HEK293 (cell line): ENCODE results near the gene GPC2.

ENCODE experiments used
- CTCF ChIA-PET: fragments of 350-600 bp; formaldehyde crosslinking; extraction: SDS; loops from one replicate; lab custom pipeline; 2021; ENCODE audit warnings: antibody characterized with exemption; lab: Yijun Ruan, JAX
- POLR2A ChIA-PET: fragments of 300-600 bp; formaldehyde crosslinking; extraction: SDS; loops from one replicate; lab custom pipeline; 2020; ENCODE audit warnings: antibody characterized with exemption, inconsistent platforms; lab: Yijun Ruan, JAX
- H3K27ac ChIP-seq: fragments of 200-500 bp; sonication (Bioruptor generic); 2 replicates; pipeline ENCODE4 v1.5.1; 2014; ENCODE audit warnings: low read depth, low read length, control low read depth, inconsistent platforms; ENCODE audit errors: extremely low read depth
- H3K36me3 ChIP-seq, 2 experiments: fragments of 200-500 bp in 1 of 2; sonication (Bioruptor generic) in 1 of 2; 1 replicate in 1 of 2; 2 replicates in 1 of 2; pipeline ENCODE4 v1.5.1; 2014 to 2017; ENCODE audit warnings: inconsistent platforms in 2 of 2, low read length in 2 of 2; ENCODE audit not compliant: control insufficient read depth in 2 of 2, insufficient read depth in 1 of 2
- H3K4me1 ChIP-seq: fragments of 200-500 bp; sonication (Bioruptor generic); 2 replicates; pipeline ENCODE4 v1.5.1; 2014; ENCODE audit warnings: mild to moderate bottlenecking, low read length, inconsistent platforms; ENCODE audit not compliant: control insufficient read depth, insufficient read depth
- H3K4me3 ChIP-seq: 2 replicates; pipeline ENCODE4 v1.5.1; 2011; ENCODE audit warnings: low read depth, mild to moderate bottlenecking, control low read depth, low read length, moderate library complexity
- H3K9me3 ChIP-seq: fragments of 200-500 bp; sonication (Bioruptor generic); 2 replicates; pipeline ENCODE4 v1.5.1; 2014; ENCODE audit warnings: low read depth, low read length, inconsistent platforms; ENCODE audit not compliant: control insufficient read depth, insufficient read depth
- ATF2 ChIP-seq: fragments of 450-650 bp; formaldehyde crosslinking; IDR thresholded peaks from 2 replicates; pipeline ENCODE4 v1.5.1; 2016; ENCODE audit warnings: missing biosample characterization, missing genetic modification characterization, low read depth
- GFI1B ChIP-seq: fragments of 450-650 bp; formaldehyde crosslinking; IDR thresholded peaks from 2 replicates; pipeline ENCODE4 v1.5.1; 2016; ENCODE audit warnings: missing biosample characterization, missing genetic modification characterization
- GLIS2 ChIP-seq: fragments of 450-650 bp; formaldehyde crosslinking; IDR thresholded peaks from 2 replicates; pipeline ENCODE4 v1.5.1; 2016; ENCODE audit warnings: missing biosample characterization, missing genetic modification characterization
- MEIS1 ChIP-seq: sonication (generic); formaldehyde crosslinking; IDR thresholded peaks from 2 replicates; pipeline ENCODE4 v1.8.1; 2022; ENCODE audit warnings: missing genetic modification reagents, mild to moderate bottlenecking, borderline replicate concordance
- MYNN ChIP-seq: fragments of 450-650 bp; formaldehyde crosslinking; IDR thresholded peaks from 2 replicates; pipeline ENCODE4 v1.5.1; 2016; ENCODE audit warnings: missing biosample characterization, missing genetic modification characterization, borderline replicate concordance
- TRIM28 ChIP-seq: IDR thresholded peaks from 2 replicates; pipeline ENCODE4 v1.6.1; 2011; ENCODE audit warnings: low read length, control low read depth, borderline replicate concordance
- ZBTB20 ChIP-seq: fragments of 450-650 bp; formaldehyde crosslinking; IDR thresholded peaks from 2 replicates; pipeline ENCODE4 v1.5.1; 2016; ENCODE audit warnings: missing biosample characterization, missing genetic modification characterization
- ZBTB21 ChIP-seq: fragments of 450-650 bp; formaldehyde crosslinking; IDR thresholded peaks from 2 replicates; pipeline ENCODE4 v1.5.1; 2017; ENCODE audit warnings: missing biosample characterization, missing genetic modification characterization
- ZBTB44 ChIP-seq: fragments of 450-650 bp; IDR thresholded peaks from 2 replicates; pipeline ENCODE4 v1.5.1; 2018; ENCODE audit warnings: missing biosample characterization, mild to moderate bottlenecking, missing genetic modification characterization
- ZNF133 ChIP-seq: fragments of 450-650 bp; formaldehyde crosslinking; IDR thresholded peaks from 2 replicates; pipeline ENCODE4 v1.5.1; 2016; ENCODE audit warnings: missing biosample characterization, missing genetic modification characterization
- ZNF16 ChIP-seq: fragments of 450-650 bp; formaldehyde crosslinking; IDR thresholded peaks from 2 replicates; pipeline ENCODE4 v1.5.1; 2016; ENCODE audit warnings: low read depth, missing biosample characterization, missing genetic modification characterization
- ZNF184 ChIP-seq: fragments of 450-650 bp; IDR thresholded peaks from 2 replicates; pipeline ENCODE4 v1.5.1; 2018; ENCODE audit warnings: missing biosample characterization, mild to moderate bottlenecking, missing genetic modification characterization
- ZNF202 ChIP-seq: fragments of 450-650 bp; formaldehyde crosslinking; IDR thresholded peaks from 2 replicates; pipeline ENCODE4 v1.5.1; 2016; ENCODE audit warnings: missing biosample characterization, missing genetic modification characterization, borderline replicate concordance
- ZNF248 ChIP-seq: fragments of 450-650 bp; formaldehyde crosslinking; IDR thresholded peaks from 2 replicates; pipeline ENCODE4 v1.5.1; 2017; ENCODE audit warnings: missing biosample characterization, missing genetic modification characterization
- ZNF398 ChIP-seq: fragments of 450-650 bp; formaldehyde crosslinking; IDR thresholded peaks from 2 replicates; pipeline ENCODE4 v1.5.1; 2017; ENCODE audit warnings: missing biosample characterization, missing genetic modification characterization
- ZNF433 ChIP-seq: fragments of 450-650 bp; formaldehyde crosslinking; IDR thresholded peaks from 2 replicates; pipeline ENCODE4 v1.5.1; 2016; ENCODE audit warnings: missing biosample characterization, missing genetic modification characterization, low read depth
- ZNF513 ChIP-seq: fragments of 450-650 bp; IDR thresholded peaks from 2 replicates; pipeline ENCODE4 v1.5.1; 2018; ENCODE audit warnings: missing biosample characterization, missing genetic modification characterization
- ZNF514 ChIP-seq: fragments of 450-650 bp; formaldehyde crosslinking; IDR thresholded peaks from 2 replicates; pipeline ENCODE4 v1.5.1; 2016; ENCODE audit warnings: missing biosample characterization, missing genetic modification characterization
- ZNF610 ChIP-seq: fragments of 450-650 bp; formaldehyde crosslinking; IDR thresholded peaks from 2 replicates; pipeline ENCODE4 v1.5.1; 2016; ENCODE audit warnings: missing biosample characterization, missing genetic modification characterization, borderline replicate concordance
- ZNF645 ChIP-seq: fragments of 450-650 bp; formaldehyde crosslinking; IDR thresholded peaks from 2 replicates; pipeline ENCODE4; 2016; ENCODE audit warnings: missing biosample characterization, missing genetic modification characterization
- ZNF660 ChIP-seq: fragments of 450-650 bp; IDR thresholded peaks from 2 replicates; pipeline ENCODE4 v1.5.1; 2018; ENCODE audit warnings: missing biosample characterization, mild to moderate bottlenecking, missing genetic modification characterization
- ZNF768 ChIP-seq: fragments of 450-650 bp; formaldehyde crosslinking; IDR thresholded peaks from 2 replicates; pipeline ENCODE4 v1.5.1; 2018; ENCODE audit warnings: missing biosample characterization, mild to moderate bottlenecking, missing genetic modification characterization
- ZNF830 ChIP-seq: fragments of 450-650 bp; IDR thresholded peaks from 2 replicates; pipeline ENCODE4 v1.5.0; 2018; ENCODE audit warnings: missing biosample characterization, missing genetic modification characterization, low read depth, mild to moderate bottlenecking, moderate library complexity
- TF ChIP-seq, protein P1 (sequence below): fragments of 450-650 bp; formaldehyde crosslinking; IDR thresholded peaks from 2 replicates; pipeline ENCODE4 v1.5.1; 2016; ENCODE audit warnings: missing biosample characterization, missing genetic modification characterization, borderline replicate concordance

The GPC2 gene

GRCh38 chr7:100142461-100142860 lies 34.7 kb downstream of the GPC2 start:
- no peak overlapping the region for H3K4me3 ChIP-seq
- no peaks in the 10 kb centered on the region for H3K9me3 ChIP-seq
- CTCF ChIA-PET, result interaction anchor here (0.6 to 2.6 kb wide), 2 partner anchors 11 to 74 kb away, joined by 3 to 33 read pairs; no protein-coding TSS in a partner anchor
- no peaks in the 10 kb centered on the region for H3K4me1 ChIP-seq
- no peak overlapping the region for H3K27ac ChIP-seq
- TF ChIP-seq GFI1B (no peak), ZBTB20 (tag by site-specific recombination) (no peak), ATF2 (tag by site-specific recombination) (no peak), MEIS1 (CRISPR knock-in tag) (no peak), ZBTB44 (tag by site-specific recombination) (no peak), ZNF398 (tag by site-specific recombination) (no peak), ZNF133 (no peak), ZNF184 (tag by site-specific recombination) (no peak), ZNF610 (tag by site-specific recombination) (no peak), MYNN (tag by site-specific recombination) (no peak), ZNF16 (tag by site-specific recombination) (no peak), ZNF660 (tag by site-specific recombination) (no peak), ZNF202 (no peak)
- TF ChIP-seq, protein P1, sequence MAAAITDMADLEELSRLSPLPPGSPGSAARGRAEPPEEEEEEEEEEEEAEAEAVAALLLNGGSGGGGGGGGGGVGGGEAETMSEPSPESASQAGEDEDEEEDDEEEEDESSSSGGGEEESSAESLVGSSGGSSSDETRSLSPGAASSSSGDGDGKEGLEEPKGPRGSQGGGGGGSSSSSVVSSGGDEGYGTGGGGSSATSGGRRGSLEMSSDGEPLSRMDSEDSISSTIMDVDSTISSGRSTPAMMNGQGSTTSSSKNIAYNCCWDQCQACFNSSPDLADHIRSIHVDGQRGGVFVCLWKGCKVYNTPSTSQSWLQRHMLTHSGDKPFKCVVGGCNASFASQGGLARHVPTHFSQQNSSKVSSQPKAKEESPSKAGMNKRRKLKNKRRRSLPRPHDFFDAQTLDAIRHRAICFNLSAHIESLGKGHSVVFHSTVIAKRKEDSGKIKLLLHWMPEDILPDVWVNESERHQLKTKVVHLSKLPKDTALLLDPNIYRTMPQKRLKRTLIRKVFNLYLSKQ (tag by site-specific recombination), result no peak
- POLR2A ChIA-PET, result interaction anchor here (0.7 to 0.9 kb wide), 2 partner anchors 12 to 41 kb away, joined by 4 to 5 read pairs; partner anchors contain the start of gene AP4M1
- H3K36me3 ChIP-seq, result no peaks in the 10 kb centered on the region

- CTCF ChIA-PET, result interaction anchor here (1.5 to 2.6 kb wide), 2 partner anchors 10 to 13 kb away, joined by 8 to 33 read pairs; no protein-coding TSS in a partner anchor
- POLR2A ChIA-PET, result interaction anchor here (0.9 kb wide), 1 partner anchor 40 kb away, joined by 5 read pairs; the partner anchor contains the start of gene AP4M1
- Histone ChIP-seq H3K27ac (no peak overlapping the region), H3K9me3 (no peaks in the 10 kb centered on the region), H3K36me3 (no peaks in the 10 kb centered on the region), H3K4me3 (no peak overlapping the region), H3K4me1 (no peaks in the 10 kb centered on the region)
- no peak for TF ChIP-seq ZNF433 (tag by site-specific recombination)
- no peak for TF ChIP-seq ZNF514 (tag by site-specific recombination)
- TF ChIP-seq ZBTB21, result no peak
- TF ChIP-seq ZNF513 (tag by site-specific recombination), result no peak
- TF ChIP-seq GLIS2 (tag by site-specific recombination), result no peak
- TF ChIP-seq ZNF768 (tag by site-specific recombination), result no peak
- no peak for TF ChIP-seq ZNF398 (tag by site-specific recombination)
- TF ChIP-seq TRIM28, result no peak
- TF ChIP-seq ZNF645 (tag by site-specific recombination), result no peak
- no peak for TF ChIP-seq ZNF830 (tag by site-specific recombination)
- no peak for TF ChIP-seq ZNF248 (tag by site-specific recombination)
- TF ChIP-seq GFI1B, result no peak
Measured at GRCh38 chr7:100141555-100141949, 35.6 kb downstream of the GPC2 start.
